ENCODE results near the gene AURKA.

GRCh38 chr20:56423886-56424285 is 31.9 kb upstream of the AURKA start:
- TF ChIP-seq, protein P1, sequence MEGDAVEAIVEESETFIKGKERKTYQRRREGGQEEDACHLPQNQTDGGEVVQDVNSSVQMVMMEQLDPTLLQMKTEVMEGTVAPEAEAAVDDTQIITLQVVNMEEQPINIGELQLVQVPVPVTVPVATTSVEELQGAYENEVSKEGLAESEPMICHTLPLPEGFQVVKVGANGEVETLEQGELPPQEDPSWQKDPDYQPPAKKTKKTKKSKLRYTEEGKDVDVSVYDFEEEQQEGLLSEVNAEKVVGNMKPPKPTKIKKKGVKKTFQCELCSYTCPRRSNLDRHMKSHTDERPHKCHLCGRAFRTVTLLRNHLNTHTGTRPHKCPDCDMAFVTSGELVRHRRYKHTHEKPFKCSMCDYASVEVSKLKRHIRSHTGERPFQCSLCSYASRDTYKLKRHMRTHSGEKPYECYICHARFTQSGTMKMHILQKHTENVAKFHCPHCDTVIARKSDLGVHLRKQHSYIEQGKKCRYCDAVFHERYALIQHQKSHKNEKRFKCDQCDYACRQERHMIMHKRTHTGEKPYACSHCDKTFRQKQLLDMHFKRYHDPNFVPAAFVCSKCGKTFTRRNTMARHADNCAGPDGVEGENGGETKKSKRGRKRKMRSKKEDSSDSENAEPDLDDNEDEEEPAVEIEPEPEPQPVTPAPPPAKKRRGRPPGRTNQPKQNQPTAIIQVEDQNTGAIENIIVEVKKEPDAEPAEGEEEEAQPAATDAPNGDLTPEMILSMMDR (IDR thresholded peaks at IDR 0.05; ENCODE audit: insufficient read depth, low read length, poor library complexity, severe bottlenecking): no peak
- TF ChIP-seq EZH2phosphoT487 (conservative IDR thresholded peaks at IDR 0.05; ENCODE audit: low read length): no peak

Data from SU-DHL-6 (cell line).